GM19239 (cell line): ENCODE measurements around the gene BTNL8.

Source experiments
- DNase-seq: peaks from one replicate; pipeline ENCODE4 v3.0.0; 2011; ENCODE audit warnings: low spot score; ENCODE audit not compliant: insufficient read length
- FAIRE-seq: peaks from 2 replicates; lab custom pipeline; 2011; peaks lifted over from hg19 to GRCh38; lab: Jason Lieb, UNC

BTNL8 gene, protein sequence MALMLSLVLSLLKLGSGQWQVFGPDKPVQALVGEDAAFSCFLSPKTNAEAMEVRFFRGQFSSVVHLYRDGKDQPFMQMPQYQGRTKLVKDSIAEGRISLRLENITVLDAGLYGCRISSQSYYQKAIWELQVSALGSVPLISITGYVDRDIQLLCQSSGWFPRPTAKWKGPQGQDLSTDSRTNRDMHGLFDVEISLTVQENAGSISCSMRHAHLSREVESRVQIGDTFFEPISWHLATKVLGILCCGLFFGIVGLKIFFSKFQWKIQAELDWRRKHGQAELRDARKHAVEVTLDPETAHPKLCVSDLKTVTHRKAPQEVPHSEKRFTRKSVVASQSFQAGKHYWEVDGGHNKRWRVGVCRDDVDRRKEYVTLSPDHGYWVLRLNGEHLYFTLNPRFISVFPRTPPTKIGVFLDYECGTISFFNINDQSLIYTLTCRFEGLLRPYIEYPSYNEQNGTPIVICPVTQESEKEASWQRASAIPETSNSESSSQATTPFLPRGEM

DNA sequence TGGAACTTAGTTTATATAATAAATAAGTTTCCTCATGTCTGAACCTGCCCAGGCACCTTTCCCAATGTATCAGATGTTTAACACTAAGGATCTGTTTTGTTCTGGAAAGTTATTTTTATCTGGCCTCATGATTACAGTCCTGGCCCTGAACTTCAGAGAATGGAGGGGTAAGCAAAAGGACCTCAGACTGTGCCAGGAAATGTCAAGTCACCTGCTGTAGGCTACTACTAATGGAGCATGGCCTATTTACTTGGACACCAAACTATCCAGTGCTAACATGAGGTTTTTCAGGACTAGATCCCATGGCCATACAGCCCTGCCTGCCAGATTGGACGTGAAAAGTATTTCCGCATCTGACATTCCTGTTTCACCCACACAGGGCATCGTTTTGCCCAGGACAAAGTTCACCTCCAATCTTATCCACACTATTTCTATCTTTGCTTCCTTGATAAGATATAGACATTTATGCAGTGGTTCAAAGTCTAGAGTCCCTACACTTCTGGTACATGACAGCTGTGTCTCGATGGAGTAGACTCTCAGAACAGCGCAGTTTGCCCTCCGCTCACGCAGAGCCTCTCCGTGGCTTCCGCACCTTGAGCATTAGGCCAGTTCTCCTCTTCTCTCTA lies at the start of gene BTNL8:
Gene BTNL8, plus strand, starts transcription at position 539 of the 626 bp plus-strand sequence. CDS start 152 bp downstream, outside the sequence.
- FAIRE-seq (no peak), DNase-seq (no peak)

DNA sequence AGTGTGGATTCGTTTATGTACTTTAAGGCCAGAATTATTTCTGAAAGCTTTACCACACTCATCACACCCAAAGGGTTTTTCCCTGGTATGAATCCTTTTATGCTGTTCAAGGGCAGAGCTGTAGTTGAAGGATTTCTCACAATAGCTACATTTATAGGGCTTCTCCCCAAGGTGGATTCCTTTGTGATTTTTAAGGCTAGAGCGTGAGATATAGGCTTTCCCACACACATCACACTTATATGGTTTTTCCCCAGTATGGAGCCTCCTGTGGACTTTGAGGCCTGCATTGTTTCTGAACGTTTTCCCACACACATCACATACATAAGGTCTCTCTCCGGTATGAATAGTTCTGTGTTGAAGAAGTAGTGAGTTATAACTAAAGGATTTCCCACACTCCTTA lies 49.1 kb upstream of the BTNL8 start:
- FAIRE-seq (no peak), DNase-seq (no peak)

DNA sequence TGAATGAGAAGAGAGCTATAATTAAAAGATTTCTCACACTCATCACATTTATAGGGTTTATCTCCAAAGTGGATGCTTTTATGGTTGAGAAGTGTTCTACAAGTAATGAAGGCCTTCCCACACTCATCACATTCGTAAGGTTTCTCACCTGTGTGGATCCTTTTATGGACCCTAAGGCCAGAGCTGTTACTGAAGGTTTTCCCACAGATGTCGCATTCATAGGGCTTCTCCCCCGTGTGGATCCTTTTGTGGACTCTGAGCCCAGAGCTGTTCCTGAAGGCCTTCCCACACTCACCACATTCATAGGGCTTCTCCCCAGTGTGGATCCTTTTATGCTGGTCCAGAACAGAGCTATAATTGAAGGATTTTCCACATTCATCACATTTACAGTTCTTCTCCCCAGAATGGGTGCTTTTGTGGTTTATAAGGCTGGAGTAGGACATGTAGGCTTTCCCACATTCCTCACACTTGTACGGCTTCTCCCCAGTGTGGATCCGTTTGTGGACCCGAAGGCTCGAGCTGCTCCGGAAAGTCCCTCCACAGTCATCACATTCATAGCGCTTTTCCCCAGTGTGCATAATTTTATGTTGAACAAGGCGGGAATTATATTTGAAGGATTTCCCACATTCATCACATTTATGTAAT lies 48.4 kb upstream of the BTNL8 start:
- FAIRE-seq (peak; percentile 49), DNase-seq (no peak)

DNA sequence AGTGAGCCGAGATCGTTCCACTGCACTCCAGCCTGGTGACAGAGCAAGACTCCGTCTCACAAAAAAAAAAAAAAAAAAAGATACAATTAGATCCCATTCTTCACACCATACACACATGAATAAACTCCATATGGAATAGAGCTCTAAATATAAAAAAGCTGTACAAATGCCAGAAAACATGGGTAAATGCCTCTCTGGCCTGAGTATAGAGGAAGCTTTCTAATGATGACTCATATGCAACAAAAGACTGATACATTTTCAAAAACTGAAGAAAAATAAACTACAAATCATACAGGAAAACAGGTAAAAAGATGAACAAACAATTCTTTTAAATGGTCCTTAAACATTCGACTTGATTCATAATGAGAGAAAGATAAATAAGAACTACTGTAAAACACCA lies 46.5 kb upstream of the BTNL8 start:
- FAIRE-seq (no peak), DNase-seq (no peak)

DNA sequence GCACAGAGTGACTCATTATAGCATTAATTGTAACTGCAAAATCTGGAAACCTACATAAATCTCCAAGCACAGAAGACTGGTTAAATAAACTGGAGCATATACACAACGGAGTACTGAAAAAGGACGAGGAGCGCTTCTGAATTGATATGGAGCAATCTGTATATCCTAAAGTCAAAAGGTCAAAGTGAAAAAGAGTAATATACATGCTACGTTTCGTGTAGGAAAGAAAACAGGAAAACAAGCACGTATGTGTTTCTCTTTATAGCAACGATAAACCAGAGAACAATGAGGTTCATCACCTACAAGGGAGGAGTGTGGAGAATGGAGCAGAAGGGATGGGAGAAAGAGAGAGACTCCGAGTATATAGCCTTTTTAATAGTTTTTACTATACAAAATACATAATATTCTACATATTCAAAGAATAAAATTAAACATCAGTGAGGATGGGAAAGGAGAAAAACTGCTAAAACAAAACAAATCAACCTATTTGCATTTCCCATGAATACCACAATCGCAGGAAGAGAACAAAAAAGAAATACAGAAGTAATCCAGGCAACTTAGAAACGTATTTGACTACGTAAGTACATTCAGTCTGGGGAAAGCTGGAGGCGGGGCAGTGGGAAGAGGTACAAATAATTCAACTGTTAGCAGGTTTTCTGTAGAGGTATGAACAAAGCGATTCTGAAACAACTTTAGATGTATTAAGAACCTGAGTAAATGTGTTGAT lies 45.7 kb upstream of the BTNL8 start:
- DNase-seq (no peak), FAIRE-seq (no peak)

DNA sequence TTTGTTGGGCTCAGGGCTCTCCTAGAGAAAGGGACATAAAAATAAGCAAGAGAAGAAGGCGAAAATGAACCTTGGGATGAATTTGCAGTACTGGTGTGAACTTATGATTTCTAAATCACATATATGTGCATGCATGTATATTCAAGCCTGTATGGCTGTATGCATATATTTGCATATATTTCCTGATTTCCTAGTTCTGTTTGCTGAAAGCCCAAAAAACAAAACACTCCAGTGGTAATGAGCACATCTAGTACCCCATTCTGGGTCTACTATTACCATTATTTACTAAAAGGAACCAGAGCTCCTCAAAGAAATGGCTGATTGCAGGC lies 45.1 kb upstream of the BTNL8 start:
- FAIRE-seq (no peak), DNase-seq (no peak)

DNA sequence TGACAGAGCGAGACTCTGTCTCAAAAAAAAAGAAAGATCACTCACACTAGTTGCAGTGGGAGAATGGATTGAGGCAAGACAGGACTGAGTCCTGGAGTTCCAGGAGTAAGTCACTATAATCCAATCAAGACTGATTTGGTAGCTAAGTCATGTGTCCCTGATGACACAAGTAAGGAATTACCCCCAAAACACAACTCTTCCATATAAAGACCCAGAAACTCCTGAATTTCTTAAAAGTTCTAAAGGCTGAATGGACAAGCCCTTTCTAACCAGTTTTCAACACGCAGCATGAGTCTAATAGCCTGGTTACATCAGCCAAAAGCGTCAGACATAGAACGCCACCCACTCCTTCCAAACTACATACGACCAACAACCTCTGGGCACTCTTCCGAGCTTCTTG lies 40.4 kb upstream of the BTNL8 start:
- FAIRE-seq: no peak

DNA sequence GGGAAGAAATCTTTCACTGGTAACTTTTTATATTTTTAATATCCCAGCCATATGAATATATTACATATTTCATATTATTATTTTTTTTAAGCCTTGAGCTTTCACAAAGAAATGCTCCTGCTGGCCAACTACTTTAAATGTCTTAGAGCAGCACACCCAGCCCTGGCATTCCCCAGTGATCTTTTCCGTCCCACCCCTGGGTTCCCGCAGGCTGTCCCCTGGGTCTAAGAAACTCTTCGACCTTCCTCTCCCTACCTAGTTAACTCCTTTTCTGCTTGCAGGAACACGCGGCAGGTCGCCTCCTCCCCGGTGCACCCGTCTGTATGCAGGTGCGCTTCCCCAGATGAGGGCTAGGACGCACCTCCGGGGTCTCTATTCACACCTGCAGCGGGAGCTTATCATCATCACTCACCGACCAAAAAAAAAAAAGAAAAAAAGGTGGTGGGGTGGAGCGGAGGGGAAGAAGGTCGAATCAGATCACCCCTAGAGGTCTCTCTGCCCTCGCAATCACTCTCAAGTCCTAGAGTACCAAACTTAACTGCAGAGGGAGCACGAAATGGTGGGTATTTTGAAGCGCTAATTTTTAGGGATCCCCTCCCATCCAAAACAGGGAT lies 38.6 kb upstream of the BTNL8 start:
- FAIRE-seq (peak; percentile 82), DNase-seq (peak; percentile 50)

More for the DNA sequence above, 40.4 kb upstream of the BTNL8 start:
- no peak for DNase-seq

DNA sequence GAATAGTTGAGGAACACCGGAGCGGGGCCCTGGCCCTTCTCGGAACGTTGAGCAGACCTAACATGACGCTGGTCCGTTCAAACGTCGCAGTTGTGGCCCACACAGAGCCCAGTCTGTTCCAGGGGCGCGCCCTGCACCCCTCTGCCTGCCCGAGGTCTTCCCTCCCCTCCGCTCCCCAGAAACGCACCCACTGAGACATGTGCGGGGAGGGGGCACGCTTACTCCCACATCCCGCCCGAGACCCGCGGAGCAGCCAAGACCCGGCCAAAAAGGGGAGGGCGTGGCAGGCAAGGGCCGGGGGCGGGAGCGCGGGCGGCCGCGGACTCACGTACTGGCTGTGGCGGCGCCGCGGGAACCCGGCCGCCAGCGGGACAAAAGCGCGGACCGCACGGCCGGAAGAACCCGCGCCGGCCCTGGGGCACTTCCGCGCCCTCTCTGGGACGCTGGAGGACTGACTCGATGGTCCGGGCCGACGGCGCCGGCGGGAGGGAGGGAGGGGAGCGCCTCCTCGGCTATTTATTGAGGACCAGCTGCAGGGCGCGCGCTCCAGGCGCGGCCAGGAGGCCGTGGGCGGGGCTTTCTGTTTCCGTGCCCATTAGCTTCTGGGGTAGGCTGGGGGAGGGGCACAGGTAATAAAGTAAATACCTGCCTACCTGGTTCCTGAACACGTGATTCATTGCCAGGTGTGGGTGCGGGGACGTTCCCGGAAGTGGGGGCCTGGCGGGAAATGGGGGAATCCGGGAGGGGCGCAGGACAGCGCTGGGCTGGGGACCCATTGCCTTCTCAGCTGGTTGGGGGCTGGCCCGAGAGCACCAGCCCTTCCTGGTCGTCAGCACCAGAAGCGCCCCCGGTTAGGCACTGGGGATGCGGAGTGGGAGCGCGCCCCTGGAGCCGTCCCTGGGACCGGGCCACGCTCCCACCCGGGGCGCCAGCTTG lies 37.8 kb upstream of the BTNL8 start, which contains the start of gene ZFP62:
Gene ZFP62, minus strand, starts transcription at position 390 of the 936 bp plus-strand sequence. Its CDS starts 57 bp downstream, at position 333.
- DNase-seq (peak; percentile 71), FAIRE-seq (peak; percentile 56)

DNA sequence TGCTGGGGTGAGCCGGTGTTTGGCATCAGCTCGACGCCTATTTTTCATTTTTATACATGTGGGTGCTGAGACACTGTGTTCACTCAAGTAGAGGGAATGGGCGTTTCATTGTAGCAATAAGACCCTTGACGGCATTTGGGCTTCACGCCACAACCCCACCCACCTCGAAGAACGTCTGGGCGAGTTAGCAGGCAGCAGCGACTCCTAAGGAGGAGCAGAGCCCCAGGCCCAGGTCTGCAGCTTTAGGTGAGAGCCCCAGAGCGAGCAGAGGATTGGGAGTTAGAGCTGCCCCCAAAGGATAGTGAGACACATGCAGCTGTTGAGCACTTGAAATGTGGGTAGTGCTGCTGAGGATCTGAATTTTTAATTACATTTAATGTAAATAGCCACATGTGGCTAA lies 36.3 kb upstream of the BTNL8 start:
- no peak for DNase-seq
- no peak for FAIRE-seq

DNA sequence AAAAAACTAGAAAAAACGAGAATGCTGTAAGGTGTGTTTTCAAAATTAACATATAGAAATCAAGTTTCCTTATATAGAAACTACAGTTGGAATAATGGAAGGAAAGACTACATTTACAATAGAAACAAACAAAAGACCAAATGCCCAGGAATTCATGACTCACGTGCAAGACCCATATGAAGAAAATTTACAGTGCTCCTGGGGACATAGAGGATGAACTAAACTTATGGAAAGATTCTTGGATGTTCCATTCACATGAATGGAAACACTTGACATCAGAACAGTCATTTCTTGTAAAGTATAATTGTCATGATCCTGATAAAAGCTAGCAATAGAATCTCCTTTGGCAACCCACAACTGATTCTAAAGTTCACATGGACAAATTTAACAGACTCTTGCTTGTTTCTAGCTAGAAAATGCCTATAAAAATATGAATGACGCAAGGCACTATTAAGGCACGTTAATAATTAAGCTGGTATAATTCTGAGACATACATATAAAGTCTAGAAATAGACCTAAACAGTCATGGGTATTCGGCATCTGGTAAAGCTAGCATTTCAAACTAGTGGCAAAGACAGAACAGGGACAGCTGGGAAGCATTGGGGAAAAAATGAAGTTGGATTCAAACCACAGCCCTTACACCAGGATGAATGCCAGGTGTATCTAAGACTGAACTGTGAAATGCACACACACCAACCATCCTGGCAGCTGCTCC lies 32.8 kb upstream of the BTNL8 start:
- DNase-seq (no peak), FAIRE-seq (no peak)

DNA sequence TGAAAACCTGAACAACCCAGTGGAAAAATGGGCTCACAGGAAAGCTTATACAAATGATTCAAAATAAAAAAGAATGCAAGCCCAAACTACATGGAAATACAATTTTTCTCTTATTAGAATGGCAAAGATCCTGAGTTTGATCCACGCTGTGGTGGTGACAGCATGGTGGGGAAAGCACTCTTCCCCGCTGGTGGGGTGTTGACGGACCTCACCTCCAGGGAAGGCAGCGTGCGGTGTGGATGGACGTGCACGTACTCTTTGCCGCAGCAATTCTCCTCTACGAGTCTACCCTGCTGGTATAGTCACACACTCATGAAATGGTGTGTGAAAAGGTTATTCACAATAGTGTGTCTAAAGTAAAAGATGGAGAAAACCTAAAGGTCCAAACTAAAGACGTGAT lies 32.0 kb upstream of the BTNL8 start:
- FAIRE-seq: no peak
- DNase-seq: no peak

DNA sequence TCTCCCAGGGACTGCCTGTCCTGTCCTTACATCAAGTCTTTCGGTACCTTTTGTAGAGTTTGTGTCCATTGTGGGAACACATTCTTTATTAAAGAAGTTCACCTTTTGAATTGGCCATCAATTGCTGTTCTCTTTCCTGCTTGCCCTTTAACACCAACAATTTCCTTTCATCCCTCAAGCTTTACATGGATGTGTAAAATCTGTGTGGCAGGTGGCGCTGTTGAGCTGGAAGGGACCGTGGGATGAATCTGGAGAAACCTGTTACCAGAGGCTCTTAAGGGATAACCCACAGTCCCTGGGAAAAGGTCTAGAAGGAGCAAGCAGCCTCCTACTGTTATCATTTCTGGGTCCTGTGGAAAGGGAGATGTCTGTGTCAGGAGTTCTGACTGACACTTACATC lies 30.0 kb upstream of the BTNL8 start:
- peak; percentile 26 for DNase-seq
- FAIRE-seq: peak; percentile 77

DNA sequence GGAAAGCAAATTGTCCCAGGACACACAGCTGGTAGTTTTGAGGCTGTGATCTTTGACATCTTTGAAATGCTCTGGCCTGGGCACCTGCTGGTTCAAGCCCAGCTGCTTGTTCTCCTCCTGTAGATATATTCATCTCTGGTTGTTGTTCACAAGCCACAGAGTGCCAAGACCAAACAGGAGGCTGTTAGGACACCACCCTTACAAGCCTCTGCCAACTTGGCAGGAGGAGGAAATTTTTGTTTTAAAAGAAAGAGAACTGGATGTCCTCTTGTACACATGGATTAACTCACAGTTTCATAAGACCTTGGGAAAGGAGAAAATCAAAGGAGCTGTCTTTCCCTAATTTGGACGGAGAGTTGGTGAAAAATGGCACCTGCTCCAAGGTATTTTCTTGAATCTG lies 29.4 kb upstream of the BTNL8 start:
- FAIRE-seq (no peak), DNase-seq (no peak)

DNA sequence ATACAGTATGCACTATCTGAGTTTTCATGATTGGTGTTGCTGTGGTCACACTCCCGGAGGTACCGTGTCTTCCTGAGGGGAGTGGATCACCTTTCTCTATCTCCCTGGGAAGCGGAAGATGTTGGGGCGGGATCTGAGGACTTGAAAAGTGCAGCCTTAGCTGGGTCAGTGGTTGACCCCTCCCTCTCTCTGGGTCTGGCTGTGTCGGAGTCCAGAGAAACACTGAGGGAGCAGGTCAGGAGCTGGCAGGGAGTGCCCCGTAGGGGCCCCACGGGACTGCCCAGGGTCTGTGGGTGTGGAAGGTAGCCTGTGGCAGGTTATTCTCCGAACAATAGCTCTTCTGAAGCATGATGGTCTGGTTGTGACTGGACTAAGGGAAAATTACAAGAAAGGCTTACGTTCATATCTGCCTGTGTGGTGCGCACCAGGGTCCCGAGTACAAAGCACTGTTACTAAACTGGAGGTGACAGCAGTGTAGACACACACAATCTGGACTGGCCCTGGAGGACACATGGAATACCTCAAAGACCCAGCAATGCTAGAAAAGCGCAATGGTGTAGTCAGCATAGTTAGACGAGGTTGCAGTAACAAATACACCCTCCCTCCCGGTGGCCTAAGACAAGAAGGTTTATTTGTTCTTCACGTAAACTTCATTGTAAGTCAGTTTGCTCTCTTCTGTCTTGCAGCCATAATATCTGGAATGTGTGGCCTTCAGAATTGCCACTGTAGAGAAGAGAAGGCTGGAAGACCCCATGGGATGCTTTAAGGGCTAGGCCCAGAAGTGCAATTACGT lies 28.5 kb upstream of the BTNL8 start:
- DNase-seq: no peak
- no peak for FAIRE-seq

DNA sequence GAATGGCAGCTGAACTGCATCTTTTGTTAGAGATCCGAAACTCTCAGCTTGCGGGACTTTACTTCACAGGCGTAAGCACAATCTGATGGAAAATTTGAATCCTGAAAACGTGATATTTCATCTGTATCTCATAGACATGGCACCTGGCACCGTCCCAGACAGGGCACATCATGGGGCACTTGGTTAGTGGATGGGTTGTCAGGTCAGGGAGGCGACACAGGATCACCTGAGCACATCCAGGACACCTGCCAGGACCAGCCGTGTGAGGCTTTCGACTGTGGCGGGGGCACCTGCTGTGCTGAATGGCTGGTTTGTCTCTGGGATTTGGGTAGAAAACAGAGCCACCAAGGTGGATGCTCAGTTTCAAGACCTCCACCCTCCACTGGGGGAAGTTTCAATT lies 26.5 kb upstream of the BTNL8 start:
- DNase-seq: no peak
- no peak for FAIRE-seq

DNA sequence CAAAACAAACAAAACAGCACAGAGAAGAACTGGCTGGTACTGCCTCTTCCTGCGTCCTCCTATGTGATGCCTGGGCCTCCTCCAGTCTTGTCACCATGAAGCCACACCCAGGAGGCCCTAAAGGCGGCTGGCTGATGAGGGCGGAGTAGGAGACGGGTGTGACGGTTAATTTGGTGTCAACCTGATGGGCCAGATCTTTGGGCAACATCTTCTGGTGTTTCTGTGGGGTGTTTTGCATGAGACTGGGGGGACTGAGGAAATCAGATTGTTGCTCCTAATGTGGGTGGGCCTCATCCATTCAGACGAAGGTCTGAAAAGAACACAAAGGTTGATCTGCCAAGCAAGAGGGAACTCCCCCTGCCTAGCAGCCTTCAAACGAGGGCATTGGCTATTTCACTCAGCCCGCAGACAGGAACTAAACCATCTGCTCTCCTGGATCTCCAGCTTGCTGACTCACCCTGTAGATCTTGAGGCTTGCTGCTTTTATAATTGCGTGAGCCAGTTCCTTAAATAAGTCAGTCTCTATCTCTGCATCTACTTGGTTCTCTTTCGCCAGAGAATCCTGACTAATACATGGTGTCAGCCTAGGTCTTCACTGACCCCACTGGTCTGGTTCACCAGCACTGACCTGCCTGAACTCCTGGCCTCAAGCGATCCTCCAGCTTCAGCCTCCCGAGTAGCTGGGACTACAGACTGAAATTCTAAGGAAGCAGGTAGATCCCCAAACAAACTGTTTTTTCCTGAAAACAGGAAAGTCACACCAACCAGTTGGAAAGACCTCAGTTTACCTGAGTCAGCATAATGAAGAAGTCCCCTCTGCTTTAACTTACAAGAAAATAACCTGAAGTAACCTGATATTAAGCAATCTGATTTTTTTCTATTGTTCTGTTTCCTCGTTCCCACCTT lies 25.1 kb upstream of the BTNL8 start:
- FAIRE-seq (no peak), DNase-seq (no peak)
